ENCODE data around the gene TIMM17B.

The TIMM17B gene

DNA sequence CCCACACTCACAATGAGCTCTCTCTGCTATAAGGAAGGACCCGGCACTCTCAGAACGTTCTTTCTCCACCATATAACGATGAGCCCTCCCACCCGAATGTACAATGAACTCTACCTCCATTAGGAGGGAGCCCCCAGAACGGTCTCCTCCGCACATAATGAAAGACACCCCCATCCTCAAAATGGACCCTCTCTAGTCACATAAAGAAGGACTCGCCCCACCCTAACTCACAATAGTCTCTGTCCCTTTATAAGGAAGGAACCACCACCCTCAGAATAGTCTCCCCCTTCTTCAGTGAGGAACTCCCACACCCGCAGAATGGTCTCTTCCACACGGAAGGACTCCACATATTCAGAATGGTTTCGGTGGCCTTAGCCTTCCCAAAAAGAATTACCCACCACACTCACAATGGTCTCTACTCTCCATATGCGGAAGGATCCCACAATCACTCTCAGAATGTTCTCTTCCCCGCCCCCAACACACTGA lies 13.4 kb upstream of the TIMM17B start:
- no peaks in the 10 kb centered on the region for H3K9me3 Mint-ChIP-seq
- DNase-seq, result no peak
- H3K4me3 Mint-ChIP-seq, result peak overlapping the region; percentile 88
- H3K27ac Mint-ChIP-seq, result peak overlapping the region; percentile 94
- peaks cover 44% of the 10 kb centered on the region for H3K4me1 Mint-ChIP-seq (ENCODE audit: low read depth)
- H3K36me3 Mint-ChIP-seq (ENCODE audit: low read depth), result peaks cover 64% of the 10 kb centered on the region
- peaks cover 27% of the 10 kb centered on the region for H3K27me3 Mint-ChIP-seq

DNA sequence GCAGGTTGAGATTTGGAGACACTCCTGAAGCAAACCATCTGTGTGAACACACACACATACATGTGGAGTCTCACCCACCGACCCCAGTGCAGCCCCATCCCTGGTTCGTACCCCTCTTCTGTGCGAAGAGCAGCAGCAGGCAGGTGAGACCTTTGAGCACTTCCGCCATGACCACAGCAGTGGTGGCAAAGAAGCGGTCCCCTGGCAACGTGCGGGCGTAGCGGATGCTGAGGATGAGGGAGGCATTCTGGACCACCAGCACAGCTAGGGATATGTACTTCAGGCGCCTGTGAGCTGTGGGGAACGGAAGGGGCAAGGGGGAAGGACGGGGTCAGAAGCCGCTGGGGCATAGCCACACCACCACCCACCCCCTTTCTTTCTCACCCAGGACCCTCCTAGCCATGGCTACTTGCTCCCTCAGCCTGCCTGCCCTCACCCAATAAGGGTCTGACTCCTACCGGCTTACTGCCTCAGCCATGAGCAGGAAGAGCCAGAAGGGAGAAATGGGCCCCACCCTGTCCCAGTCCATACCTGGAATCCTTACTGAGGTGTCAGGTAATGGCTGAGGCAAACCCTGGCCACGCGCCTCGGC lies 12.2 kb upstream of the TIMM17B start:
- DNase-seq, result no peak
- H3K4me1 Mint-ChIP-seq (ENCODE audit: low read depth), result peaks cover 38% of the 10 kb centered on the region
- H3K4me3 Mint-ChIP-seq, result peak overlapping the region; percentile 88
- H3K27ac Mint-ChIP-seq, result no peak overlapping the region
- H3K27me3 Mint-ChIP-seq, result peaks cover 27% of the 10 kb centered on the region
- no peaks in the 10 kb centered on the region for H3K9me3 Mint-ChIP-seq
- H3K36me3 Mint-ChIP-seq (ENCODE audit: low read depth), result peaks cover 62% of the 10 kb centered on the region

DNA sequence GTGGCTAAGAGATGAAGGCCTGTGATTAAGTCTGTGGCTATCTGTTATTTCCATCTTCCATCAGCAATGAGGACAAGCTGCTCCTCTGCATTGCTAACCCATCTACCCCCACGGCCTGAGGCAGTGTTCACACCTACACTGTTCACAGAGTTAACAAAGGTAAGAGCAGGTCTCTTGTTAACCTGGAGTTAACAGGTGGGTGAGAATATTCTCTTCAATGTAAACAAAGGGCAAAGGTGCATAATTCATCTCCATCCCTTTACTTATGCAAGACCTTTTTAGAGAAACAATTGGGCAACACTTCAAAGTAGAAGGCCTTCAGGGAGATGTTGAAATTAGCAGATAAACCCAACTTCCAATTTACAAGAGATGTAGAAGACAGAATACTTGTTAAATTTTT lies 11.0 kb upstream of the TIMM17B start:
- DNase-seq, result no peak
- Mint-ChIP-seq H3K27me3 (peaks cover 30% of the 10 kb centered on the region), H3K36me3 (ENCODE audit: low read depth) (peaks cover 59% of the 10 kb centered on the region), H3K4me3 (no peak overlapping the region), H3K4me1 (ENCODE audit: low read depth) (peaks cover 26% of the 10 kb centered on the region), H3K27ac (no peak overlapping the region), H3K9me3 (no peaks in the 10 kb centered on the region)

DNA sequence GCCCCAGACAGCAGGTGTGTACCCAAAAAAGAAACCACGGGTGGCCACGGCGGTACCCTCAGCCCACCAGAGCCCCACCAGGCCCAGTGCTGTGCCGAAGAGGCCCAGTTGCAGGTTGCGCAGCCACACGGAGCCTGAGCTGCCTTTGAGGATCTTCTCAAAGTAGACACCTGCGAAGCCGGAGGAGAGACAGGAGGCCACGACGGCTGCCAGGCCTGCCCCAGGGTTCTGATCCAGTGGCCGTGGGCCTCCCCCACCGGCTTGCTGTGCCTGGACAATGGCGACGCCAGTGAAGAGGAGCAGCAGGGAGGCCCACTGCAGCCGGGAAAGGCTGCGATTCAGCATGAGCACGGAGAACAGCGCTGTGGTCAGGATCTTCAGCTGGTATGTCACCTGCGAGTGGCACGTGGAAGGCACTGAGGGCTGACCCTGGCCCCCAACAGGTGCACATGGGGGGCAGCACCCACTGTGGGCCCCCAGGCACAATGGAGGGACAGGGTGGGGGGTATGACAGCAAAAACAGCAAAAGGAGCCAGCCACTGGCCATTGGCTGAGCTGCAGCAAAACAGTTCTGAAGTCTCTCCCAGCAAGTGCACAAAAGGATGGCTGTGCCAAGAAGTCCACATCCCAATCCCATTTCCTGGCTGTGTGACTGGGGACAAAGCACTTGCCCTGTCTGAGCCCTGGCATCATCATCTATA lies 7.7 kb upstream of the TIMM17B start:
- H3K9me3 Mint-ChIP-seq, result no peaks in the 10 kb centered on the region
- peaks cover 67% of the 10 kb centered on the region for H3K36me3 Mint-ChIP-seq (ENCODE audit: low read depth)
- peaks cover 3% of the 10 kb centered on the region for H3K4me1 Mint-ChIP-seq (ENCODE audit: low read depth)
- peak overlapping the region; percentile 64 for H3K27ac Mint-ChIP-seq
- DNase-seq, result no peak
- no peak overlapping the region for H3K4me3 Mint-ChIP-seq
- peaks cover 20% of the 10 kb centered on the region for H3K27me3 Mint-ChIP-seq

DNA sequence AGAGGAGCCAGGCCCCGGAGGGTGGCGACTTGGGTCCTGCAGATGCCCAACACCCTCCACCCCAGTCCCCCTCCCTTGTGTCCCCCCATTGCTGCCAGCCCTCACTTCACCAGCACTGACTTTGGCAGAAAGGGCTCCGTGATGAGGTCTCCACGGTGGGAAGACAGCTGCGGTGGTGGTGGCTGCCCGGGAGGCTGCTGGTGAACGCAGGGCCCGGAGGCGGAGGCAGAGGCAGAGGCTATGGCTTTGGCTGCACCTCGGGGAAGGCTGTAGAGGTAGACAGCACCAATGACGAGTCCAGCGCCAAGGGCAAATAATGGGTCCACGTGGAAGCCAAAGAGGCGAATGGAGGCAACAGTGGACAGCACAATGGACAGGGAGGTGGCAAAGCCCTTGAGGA lies 7.1 kb upstream of the TIMM17B start:
- Mint-ChIP-seq H3K9me3 (no peaks in the 10 kb centered on the region), H3K4me1 (ENCODE audit: low read depth) (peaks cover 4% of the 10 kb centered on the region), H3K27ac (peak overlapping the region; percentile 47), H3K36me3 (ENCODE audit: low read depth) (peaks cover 71% of the 10 kb centered on the region), H3K27me3 (peaks cover 19% of the 10 kb centered on the region), H3K4me3 (no peak overlapping the region)
- no peak for DNase-seq

DNA sequence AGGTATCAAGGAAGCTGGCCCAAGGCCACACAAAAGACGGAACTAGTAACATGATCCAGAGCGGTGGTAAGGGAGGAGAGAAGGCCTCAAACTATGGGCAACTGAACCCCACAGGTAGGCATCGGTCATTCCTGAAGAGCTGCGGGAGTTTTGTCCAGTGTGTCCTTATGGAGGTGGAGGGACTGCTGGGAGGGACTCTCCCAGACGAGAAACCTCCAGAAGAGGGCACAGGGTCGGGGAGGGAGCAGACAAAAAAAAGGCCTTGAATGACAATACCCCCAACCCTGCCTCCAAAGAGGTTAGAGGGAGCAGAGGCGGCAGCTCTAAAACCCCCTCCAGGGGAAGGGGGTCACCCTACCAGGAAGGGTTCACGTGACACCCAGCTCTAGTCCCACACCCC lies 6.6 kb upstream of the TIMM17B start:
- no peak for DNase-seq
- Mint-ChIP-seq H3K9me3 (no peaks in the 10 kb centered on the region), H3K36me3 (ENCODE audit: low read depth) (peaks cover 71% of the 10 kb centered on the region), H3K27me3 (peaks cover 19% of the 10 kb centered on the region), H3K4me1 (ENCODE audit: low read depth) (peaks cover 7% of the 10 kb centered on the region), H3K4me3 (no peak overlapping the region), H3K27ac (peak overlapping the region; percentile 78)

DNA sequence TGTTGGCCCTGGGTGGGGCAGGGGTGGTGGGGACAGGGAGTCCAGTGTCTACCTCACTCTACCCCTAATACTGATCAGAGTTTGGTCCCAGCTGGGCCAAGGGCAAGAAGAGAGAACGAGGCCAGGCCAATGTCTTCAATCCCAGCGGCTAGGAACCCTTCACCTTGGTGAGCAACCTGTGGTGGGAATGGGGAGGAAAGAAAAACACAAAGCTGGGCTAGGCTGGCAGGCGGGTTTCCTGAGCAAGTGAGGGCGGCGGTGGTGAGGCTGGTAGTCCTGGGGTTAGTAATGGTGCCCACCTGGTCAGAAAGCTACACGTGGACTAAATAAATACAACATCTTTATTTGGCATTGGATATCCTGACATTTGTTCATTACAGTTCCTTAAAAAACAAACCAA lies 5.7 kb upstream of the TIMM17B start:
- no peak for DNase-seq
- peak overlapping the region; percentile 78 for H3K27ac Mint-ChIP-seq
- peaks cover 19% of the 10 kb centered on the region for H3K27me3 Mint-ChIP-seq
- H3K36me3 Mint-ChIP-seq (ENCODE audit: low read depth), result peaks cover 67% of the 10 kb centered on the region
- H3K4me1 Mint-ChIP-seq (ENCODE audit: low read depth), result peaks cover 9% of the 10 kb centered on the region
- H3K9me3 Mint-ChIP-seq, result no peaks in the 10 kb centered on the region
- H3K4me3 Mint-ChIP-seq, result no peak overlapping the region

DNA sequence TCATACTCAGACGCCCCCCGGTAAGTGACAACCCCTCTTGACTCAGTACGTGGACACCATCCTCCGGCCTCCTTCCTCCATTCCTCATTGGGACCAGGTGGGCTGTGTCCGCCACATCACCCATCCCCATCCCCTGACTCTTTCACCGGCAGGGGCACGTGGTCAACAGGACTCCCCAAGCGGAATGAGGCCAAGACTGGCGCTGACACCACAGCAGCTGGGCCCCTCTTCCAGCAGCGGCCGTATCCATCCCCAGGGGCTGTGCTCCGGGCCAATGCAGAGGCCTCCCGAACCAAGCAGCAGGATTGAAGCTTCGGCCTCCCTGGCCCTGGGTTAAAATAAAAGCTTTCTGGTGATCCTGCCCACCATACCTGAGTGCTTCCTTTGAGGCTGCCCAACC lies 5.2 kb upstream of the TIMM17B start:
- no peak for DNase-seq
- Mint-ChIP-seq H3K27me3 (peaks cover 19% of the 10 kb centered on the region), H3K27ac (peak overlapping the region; percentile 44), H3K4me1 (ENCODE audit: low read depth) (peaks cover 9% of the 10 kb centered on the region), H3K36me3 (ENCODE audit: low read depth) (peaks cover 69% of the 10 kb centered on the region), H3K4me3 (no peak overlapping the region), H3K9me3 (no peaks in the 10 kb centered on the region)

DNA sequence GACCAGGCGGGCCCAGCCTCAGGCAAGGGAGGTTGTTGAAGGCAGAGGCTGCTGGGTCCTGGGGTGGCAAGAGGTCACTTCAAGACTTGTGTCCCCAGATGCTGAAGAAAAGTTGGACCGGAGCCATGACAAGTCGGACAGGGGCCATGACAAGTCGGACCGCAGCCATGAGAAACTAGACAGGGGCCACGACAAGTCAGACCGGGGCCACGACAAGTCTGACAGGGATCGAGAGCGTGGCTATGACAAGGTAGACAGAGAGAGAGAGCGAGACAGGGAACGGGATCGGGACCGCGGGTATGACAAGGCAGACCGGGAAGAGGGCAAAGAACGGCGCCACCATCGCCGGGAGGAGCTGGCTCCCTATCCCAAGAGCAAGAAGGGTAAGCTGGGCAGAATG lies 4.6 kb upstream of the TIMM17B start:
- Mint-ChIP-seq H3K27me3 (peaks cover 19% of the 10 kb centered on the region), H3K4me3 (no peak overlapping the region), H3K27ac (peak overlapping the region; percentile 44), H3K4me1 (ENCODE audit: low read depth) (peaks cover 9% of the 10 kb centered on the region), H3K36me3 (ENCODE audit: low read depth) (peaks cover 72% of the 10 kb centered on the region), H3K9me3 (no peaks in the 10 kb centered on the region)
- DNase-seq, result no peak

DNA sequence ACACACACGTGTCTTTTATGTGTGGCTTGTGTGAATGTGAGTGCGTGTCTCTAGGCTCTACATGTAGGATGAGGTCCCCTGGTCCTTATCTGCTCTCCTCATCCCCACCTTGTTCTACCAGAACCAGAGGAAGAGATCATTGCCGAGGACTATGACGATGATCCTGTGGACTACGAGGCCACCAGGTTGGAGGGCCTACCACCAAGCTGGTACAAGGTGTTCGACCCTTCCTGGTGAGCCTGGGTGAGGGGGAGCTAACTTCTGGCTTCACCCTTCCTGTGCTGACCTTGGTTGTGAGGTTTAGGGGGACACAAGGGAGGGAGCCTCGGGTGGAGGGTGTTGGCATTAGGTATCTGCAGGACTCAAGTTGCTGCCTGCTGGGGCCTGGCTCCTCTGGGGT lies 3.5 kb upstream of the TIMM17B start:
- no peaks in the 10 kb centered on the region for H3K9me3 Mint-ChIP-seq

DNA sequence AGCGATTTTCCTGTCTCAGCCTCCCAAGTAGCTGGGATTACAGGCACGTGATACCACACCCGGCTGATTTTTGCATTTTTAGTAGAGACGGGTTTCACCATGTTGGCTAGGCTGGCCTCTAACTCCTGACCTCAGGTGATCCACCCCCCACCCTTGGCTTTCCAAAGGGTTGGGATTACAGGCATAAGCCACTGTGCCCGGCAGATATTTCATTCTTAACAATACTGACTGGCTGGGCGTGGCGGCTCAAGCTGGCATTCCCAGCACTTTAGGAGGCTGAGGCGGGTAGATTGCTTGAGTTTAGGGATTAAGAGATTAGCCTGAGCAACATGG lies 1.5 kb upstream of the TIMM17B start:
- no peak for DNase-seq
- no peaks in the 10 kb centered on the region for H3K9me3 Mint-ChIP-seq
- peaks cover 17% of the 10 kb centered on the region for H3K27me3 Mint-ChIP-seq
- peaks cover 23% of the 10 kb centered on the region for H3K4me1 Mint-ChIP-seq (ENCODE audit: low read depth)
- peaks cover 67% of the 10 kb centered on the region for H3K36me3 Mint-ChIP-seq (ENCODE audit: low read depth)
- H3K4me3 Mint-ChIP-seq, result peak overlapping the region; percentile 82
- peak overlapping the region; percentile 93 for H3K27ac Mint-ChIP-seq

More for the DNA sequence above, 3.5 kb upstream of the TIMM17B start:
- Mint-ChIP-seq H3K4me1 (ENCODE audit: low read depth) (peaks cover 18% of the 10 kb centered on the region), H3K4me3 (no peak overlapping the region), H3K27ac (peak overlapping the region; percentile 50), H3K36me3 (ENCODE audit: low read depth) (peaks cover 77% of the 10 kb centered on the region), H3K27me3 (peaks cover 19% of the 10 kb centered on the region)
- no peak for DNase-seq

DNA sequence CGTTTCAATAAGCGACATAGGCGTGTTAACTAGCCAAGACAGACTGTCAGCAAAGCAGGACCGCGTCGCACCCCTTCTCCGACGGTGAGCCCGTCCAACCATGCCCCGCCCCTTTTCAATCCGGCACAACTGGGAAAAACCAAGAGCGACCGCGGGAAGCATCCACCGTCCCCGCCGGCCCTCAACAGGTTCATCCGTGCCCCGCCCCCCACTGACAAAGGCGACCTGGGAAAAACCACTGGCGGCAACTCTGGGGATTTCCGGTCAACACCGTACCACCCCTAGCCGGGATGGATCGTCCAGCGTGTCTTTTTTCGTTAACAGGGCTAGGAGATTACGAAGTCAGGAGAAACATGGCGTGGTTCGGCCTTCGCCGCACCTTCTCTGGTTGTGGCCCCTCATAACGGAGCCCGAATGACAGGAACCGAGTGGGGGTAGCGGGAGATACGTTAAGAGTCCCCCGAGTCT lies 377 bp downstream of the TIMM17B start:
- peaks cover 23% of the 10 kb centered on the region for H3K4me1 Mint-ChIP-seq (ENCODE audit: low read depth)
- peaks cover 17% of the 10 kb centered on the region for H3K27me3 Mint-ChIP-seq
- H3K9me3 Mint-ChIP-seq, result no peaks in the 10 kb centered on the region
- DNase-seq, result peak; percentile 72
- H3K27ac Mint-ChIP-seq, result peak overlapping the region; percentile 93
- peak overlapping the region; percentile 82 for H3K4me3 Mint-ChIP-seq
- peaks cover 61% of the 10 kb centered on the region for H3K36me3 Mint-ChIP-seq (ENCODE audit: low read depth)

DNA sequence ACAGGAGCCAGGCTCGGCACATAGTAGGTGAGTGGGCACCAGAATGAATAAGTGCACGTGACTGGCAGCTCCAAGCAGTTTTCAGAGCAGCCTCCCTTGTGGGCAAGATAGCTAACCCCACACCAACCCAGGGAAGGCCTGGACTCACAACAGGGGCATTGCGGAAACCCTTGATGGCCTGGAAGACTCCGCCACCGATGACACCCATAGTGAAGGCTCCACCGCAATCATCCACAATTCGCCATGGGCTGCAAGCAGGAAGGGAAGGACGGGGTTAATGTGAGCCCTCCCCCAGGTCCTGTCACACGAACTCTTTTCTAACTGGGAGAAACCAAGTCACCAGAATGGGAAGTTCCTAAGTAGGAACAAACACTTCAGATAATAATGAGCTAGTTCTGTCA lies 957 bp downstream of the TIMM17B start:
- Mint-ChIP-seq H3K36me3 (ENCODE audit: low read depth) (peaks cover 60% of the 10 kb centered on the region), H3K27me3 (peaks cover 13% of the 10 kb centered on the region), H3K4me1 (ENCODE audit: low read depth) (peaks cover 27% of the 10 kb centered on the region), H3K4me3 (peak overlapping the region; percentile 82), H3K9me3 (no peaks in the 10 kb centered on the region), H3K27ac (peak overlapping the region; percentile 93)
- DNase-seq, result no peak

DNA sequence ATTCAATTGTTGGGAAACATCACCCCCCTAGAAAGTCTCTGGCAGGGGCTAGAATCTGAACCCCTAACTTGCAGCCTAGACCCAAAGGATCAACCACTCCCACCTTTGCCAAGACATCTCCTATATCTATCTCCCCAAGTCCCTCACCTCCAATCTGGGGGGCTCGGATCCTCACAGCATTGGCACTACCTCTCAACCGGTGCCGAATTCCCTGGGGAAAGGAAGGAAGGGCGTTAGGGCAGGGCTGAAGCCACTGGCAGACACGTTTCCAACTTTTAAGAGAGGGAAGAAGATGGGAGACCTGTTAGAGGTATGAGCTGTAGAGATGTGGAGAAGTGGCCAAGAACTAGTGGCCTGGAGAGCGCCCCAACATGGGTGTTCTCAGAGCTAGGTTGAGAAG lies 2.7 kb downstream of the TIMM17B start:
- H3K36me3 Mint-ChIP-seq (ENCODE audit: low read depth), result peaks cover 47% of the 10 kb centered on the region

DNA sequence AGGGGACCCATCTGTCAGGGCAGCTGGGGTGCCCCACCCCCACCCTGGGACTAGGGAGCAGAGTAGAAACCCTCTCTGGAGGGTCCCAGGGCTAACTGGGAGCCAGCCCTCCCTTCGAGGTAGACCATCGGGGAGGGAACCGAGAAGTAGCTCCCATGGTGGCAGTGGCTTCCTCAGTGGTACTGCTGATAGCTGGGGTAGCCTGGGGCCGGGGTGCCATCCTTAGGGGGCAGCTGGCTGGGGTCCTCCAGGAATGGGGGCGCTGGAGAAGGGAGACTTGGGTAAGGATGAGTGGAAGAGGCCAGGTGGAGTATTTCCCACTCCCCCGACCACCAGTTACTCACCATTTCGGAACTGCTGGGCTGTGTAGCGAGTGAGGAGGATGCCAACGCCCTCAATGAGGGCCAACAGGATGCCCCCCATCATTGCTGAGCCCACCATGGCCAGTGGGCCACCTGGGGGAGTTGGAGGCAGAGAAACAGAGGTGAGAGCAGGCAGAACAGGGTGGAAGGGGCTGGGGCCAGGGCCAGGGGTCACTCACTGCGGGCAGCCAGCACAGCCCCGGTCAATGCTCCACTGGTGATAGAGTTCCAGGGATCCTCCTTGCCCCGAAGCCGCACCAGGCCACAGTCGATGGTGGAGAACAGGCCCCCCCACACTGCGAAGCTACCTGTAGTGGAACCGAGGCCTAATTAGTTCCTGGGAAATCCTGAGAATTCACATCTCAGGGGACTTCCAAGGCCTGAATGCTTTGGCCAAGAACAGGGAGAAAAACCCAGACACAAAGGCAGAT lies 3.8 kb downstream of the TIMM17B start:
- peaks cover 21% of the 10 kb centered on the region for H3K27me3 Mint-ChIP-seq
- DNase-seq, result no peak
- H3K9me3 Mint-ChIP-seq, result no peaks in the 10 kb centered on the region
- peaks cover 29% of the 10 kb centered on the region for H3K4me1 Mint-ChIP-seq (ENCODE audit: low read depth)
- H3K4me3 Mint-ChIP-seq, result no peak overlapping the region
- peaks cover 42% of the 10 kb centered on the region for H3K36me3 Mint-ChIP-seq (ENCODE audit: low read depth)
- H3K27ac Mint-ChIP-seq, result peak overlapping the region; percentile 8

More for the DNA sequence above, 2.7 kb downstream of the TIMM17B start:
- Mint-ChIP-seq H3K27ac (peak overlapping the region; percentile 34), H3K4me1 (ENCODE audit: low read depth) (peaks cover 34% of the 10 kb centered on the region), H3K4me3 (no peak overlapping the region), H3K27me3 (peaks cover 21% of the 10 kb centered on the region), H3K9me3 (no peaks in the 10 kb centered on the region)
- no peak for DNase-seq

All from activated T-cell treated with anti-CD3 and anti-CD28 coated beads, Interleukin-2, amount 50 U/mL, for 24 hours (primary cell).